ENCODE results near the gene PMEL. TPM values are rescaled to one million over a fixed set of nuclear protein-coding genes. Genes with fewer than 3 reads are reported as not detected.
A peak's percentile ranks its signal among the peaks of the same experiment; 100 is the strongest.

The PMEL gene
- total and polyA plus RNA-seq, 4 donors = 1.1 to 4.5 (median 2.4) TPM

- peaks cover 5 to 30% (median 24%) of the 10 kb centered on the region in 4 donors for H3K4me1 ChIP-seq (ENCODE audit: control insufficient read depth in 4 of 4, insufficient read depth in 4 of 4, low read length in 3 of 4)
- H3K9ac ChIP-seq (ENCODE audit: low read depth in 1 of 2, low read length in 2 of 2) = peak overlapping the region; percentile 83 to 97
- DNase-seq (ENCODE audit: low spot score) = peak; percentile 92
- under 1% methylated on average over 42 of the region's 42 CpGs for WGBS
- peak overlapping the region; percentile 92 to 96 for H3K27ac ChIP-seq (ENCODE audit: low read depth in 1 of 2, low read length in 2 of 2)
- TF ChIP-seq CTCF (IDR thresholded peaks at IDR 0.05; ENCODE audit: low read depth, low read length, missing input control) (peak; percentile 34), ATF3 (IDR thresholded peaks at IDR 0.05) (no peak), TAF1 (conservative IDR thresholded peaks at IDR 0.05) (no peak), NR2F2 (IDR thresholded peaks at IDR 0.05) (peak; percentile 10), HNF4A (conservative IDR thresholded peaks at IDR 0.05) (no peak), HNF4G (IDR thresholded peaks at IDR 0.05) (no peak), JUND (IDR thresholded peaks at IDR 0.05) (no peak), YY1 (IDR thresholded peaks at IDR 0.05) (peak; percentile 98), EGR1 (IDR thresholded peaks at IDR 0.05; ENCODE audit: low read depth in 2 of 2) (no peak), GABPA (IDR thresholded peaks at IDR 0.05 in 1 of 2, conservative IDR thresholded peaks at IDR 0.05 in 1 of 2) (peak; percentile 86 to 94), FOXA2 (IDR thresholded peaks at IDR 0.05) (no peak), RAD21 (IDR thresholded peaks at IDR 0.05) (peak in 1 of 2 donors; percentile 39), RXRA (IDR thresholded peaks at IDR 0.05) (peak in 1 of 2 donors; percentile 6), SP1 (IDR thresholded peaks at IDR 0.05) (peak; percentile 25), FOXA1 (IDR thresholded peaks at IDR 0.05) (no peak)
- TF ChIP-seq, protein P1, sequence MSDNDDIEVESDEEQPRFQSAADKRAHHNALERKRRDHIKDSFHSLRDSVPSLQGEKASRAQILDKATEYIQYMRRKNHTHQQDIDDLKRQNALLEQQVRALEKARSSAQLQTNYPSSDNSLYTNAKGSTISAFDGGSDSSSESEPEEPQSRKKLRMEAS (IDR thresholded peaks at IDR 0.05) = peak; percentile 71
- TF ChIP-seq, protein P2, sequence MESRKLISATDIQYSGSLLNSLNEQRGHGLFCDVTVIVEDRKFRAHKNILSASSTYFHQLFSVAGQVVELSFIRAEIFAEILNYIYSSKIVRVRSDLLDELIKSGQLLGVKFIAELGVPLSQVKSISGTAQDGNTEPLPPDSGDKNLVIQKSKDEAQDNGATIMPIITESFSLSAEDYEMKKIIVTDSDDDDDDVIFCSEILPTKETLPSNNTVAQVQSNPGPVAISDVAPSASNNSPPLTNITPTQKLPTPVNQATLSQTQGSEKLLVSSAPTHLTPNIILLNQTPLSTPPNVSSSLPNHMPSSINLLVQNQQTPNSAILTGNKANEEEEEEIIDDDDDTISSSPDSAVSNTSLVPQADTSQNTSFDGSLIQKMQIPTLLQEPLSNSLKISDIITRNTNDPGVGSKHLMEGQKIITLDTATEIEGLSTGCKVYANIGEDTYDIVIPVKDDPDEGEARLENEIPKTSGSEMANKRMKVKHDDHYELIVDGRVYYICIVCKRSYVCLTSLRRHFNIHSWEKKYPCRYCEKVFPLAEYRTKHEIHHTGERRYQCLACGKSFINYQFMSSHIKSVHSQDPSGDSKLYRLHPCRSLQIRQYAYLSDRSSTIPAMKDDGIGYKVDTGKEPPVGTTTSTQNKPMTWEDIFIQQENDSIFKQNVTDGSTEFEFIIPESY (IDR thresholded peaks at IDR 0.05) = peak; percentile 42
- TF ChIP-seq, protein P3, sequence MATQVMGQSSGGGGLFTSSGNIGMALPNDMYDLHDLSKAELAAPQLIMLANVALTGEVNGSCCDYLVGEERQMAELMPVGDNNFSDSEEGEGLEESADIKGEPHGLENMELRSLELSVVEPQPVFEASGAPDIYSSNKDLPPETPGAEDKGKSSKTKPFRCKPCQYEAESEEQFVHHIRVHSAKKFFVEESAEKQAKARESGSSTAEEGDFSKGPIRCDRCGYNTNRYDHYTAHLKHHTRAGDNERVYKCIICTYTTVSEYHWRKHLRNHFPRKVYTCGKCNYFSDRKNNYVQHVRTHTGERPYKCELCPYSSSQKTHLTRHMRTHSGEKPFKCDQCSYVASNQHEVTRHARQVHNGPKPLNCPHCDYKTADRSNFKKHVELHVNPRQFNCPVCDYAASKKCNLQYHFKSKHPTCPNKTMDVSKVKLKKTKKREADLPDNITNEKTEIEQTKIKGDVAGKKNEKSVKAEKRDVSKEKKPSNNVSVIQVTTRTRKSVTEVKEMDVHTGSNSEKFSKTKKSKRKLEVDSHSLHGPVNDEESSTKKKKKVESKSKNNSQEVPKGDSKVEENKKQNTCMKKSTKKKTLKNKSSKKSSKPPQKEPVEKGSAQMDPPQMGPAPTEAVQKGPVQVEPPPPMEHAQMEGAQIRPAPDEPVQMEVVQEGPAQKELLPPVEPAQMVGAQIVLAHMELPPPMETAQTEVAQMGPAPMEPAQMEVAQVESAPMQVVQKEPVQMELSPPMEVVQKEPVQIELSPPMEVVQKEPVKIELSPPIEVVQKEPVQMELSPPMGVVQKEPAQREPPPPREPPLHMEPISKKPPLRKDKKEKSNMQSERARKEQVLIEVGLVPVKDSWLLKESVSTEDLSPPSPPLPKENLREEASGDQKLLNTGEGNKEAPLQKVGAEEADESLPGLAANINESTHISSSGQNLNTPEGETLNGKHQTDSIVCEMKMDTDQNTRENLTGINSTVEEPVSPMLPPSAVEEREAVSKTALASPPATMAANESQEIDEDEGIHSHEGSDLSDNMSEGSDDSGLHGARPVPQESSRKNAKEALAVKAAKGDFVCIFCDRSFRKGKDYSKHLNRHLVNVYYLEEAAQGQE (IDR thresholded peaks at IDR 0.05) = peak; percentile 29
- H3K36me3 ChIP-seq (ENCODE audit: control insufficient read depth in 4 of 4, insufficient read depth in 3 of 4, low read depth in 1 of 4, low read length in 3 of 4) = peaks cover 0 to 6% (median 1%) of the 10 kb centered on the region in 4 donors
- H3K9me3 ChIP-seq (ENCODE audit: control insufficient read depth in 4 of 4, low read length in 3 of 4) = no peaks in the 10 kb centered on the region
- no peaks in the 10 kb centered on the region for H3K27me3 ChIP-seq (ENCODE audit: control insufficient read depth in 4 of 4, insufficient read depth in 4 of 4, low read length in 3 of 4)
- peak overlapping the region; percentile 84 to 98 (median 95) for H3K4me3 ChIP-seq (ENCODE audit: low read depth in 1 of 3, low read length in 3 of 3)
These were observed 38.9 kb downstream of the PMEL start for GRCh38 chr12:55926738-55927587.

Data from liver (tissue), 9 donors.